Activated naive CD8-positive, alpha-beta T cell (primary cell): ENCODE results near the gene HINT3.
"Not testable (repeated sequence)": the region's sequence is repeated elsewhere in the genome, so short reads cannot be mapped to it uniquely, and the experiment has no call there.

Experiments
- H3K27ac Mint-ChIP-seq: one replicate; pipeline ENCODE4 v1.8.0; 2021; ENCODE audit warnings: mixed read lengths
- H3K27me3 Mint-ChIP-seq: one replicate; pipeline ENCODE4 v1.8.0; 2021; ENCODE audit warnings: mixed read lengths
- H3K36me3 Mint-ChIP-seq: one replicate; pipeline ENCODE4 v1.8.0; 2021; ENCODE audit warnings: mixed read lengths
- H3K4me1 Mint-ChIP-seq: one replicate; pipeline ENCODE4 v1.8.0; 2021; ENCODE audit warnings: low read depth, mixed read lengths
- H3K4me3 Mint-ChIP-seq: one replicate; pipeline ENCODE4 v1.8.0; 2021; ENCODE audit warnings: mild to moderate bottlenecking, mixed read lengths
- H3K9me3 Mint-ChIP-seq: one replicate; pipeline ENCODE4 v1.8.0; 2021; ENCODE audit warnings: low read depth, mixed read lengths

HINT3 gene

GRCh38 chr6:125991653-125992052 lies 35.1 kb downstream of the HINT3 start:
- H3K4me3 Mint-ChIP-seq: no peak overlapping the region
- no peaks in the 10 kb centered on the region for H3K27me3 Mint-ChIP-seq
- peak overlapping the region; percentile 17 for H3K27ac Mint-ChIP-seq
- no peaks in the 10 kb centered on the region for H3K9me3 Mint-ChIP-seq
- peaks cover 40% of the 10 kb centered on the region for H3K4me1 Mint-ChIP-seq
- H3K36me3 Mint-ChIP-seq: peaks cover 3% of the 10 kb centered on the region

GRCh38 chr6:125994670-125995488 lies 38.3 kb downstream of the HINT3 start:
- H3K9me3 Mint-ChIP-seq: no peaks in the 10 kb centered on the region
- peaks cover 6% of the 10 kb centered on the region for H3K36me3 Mint-ChIP-seq
- H3K27ac Mint-ChIP-seq: no peak overlapping the region
- no peak overlapping the region for H3K4me3 Mint-ChIP-seq
- H3K27me3 Mint-ChIP-seq: no peaks in the 10 kb centered on the region
- H3K4me1 Mint-ChIP-seq: peaks cover 31% of the 10 kb centered on the region

- peaks cover 24% of the 10 kb centered on the region for H3K4me1 Mint-ChIP-seq
- no peak overlapping the region for H3K27ac Mint-ChIP-seq
- no peaks in the 10 kb centered on the region for H3K9me3 Mint-ChIP-seq
- peak overlapping the region; percentile 68 for H3K4me3 Mint-ChIP-seq
- H3K27me3 Mint-ChIP-seq: no peaks in the 10 kb centered on the region
- peaks cover 6% of the 10 kb centered on the region for H3K36me3 Mint-ChIP-seq
Measured at GRCh38 chr6:125995972-125996580, 39.5 kb downstream of the HINT3 start.

DNA sequence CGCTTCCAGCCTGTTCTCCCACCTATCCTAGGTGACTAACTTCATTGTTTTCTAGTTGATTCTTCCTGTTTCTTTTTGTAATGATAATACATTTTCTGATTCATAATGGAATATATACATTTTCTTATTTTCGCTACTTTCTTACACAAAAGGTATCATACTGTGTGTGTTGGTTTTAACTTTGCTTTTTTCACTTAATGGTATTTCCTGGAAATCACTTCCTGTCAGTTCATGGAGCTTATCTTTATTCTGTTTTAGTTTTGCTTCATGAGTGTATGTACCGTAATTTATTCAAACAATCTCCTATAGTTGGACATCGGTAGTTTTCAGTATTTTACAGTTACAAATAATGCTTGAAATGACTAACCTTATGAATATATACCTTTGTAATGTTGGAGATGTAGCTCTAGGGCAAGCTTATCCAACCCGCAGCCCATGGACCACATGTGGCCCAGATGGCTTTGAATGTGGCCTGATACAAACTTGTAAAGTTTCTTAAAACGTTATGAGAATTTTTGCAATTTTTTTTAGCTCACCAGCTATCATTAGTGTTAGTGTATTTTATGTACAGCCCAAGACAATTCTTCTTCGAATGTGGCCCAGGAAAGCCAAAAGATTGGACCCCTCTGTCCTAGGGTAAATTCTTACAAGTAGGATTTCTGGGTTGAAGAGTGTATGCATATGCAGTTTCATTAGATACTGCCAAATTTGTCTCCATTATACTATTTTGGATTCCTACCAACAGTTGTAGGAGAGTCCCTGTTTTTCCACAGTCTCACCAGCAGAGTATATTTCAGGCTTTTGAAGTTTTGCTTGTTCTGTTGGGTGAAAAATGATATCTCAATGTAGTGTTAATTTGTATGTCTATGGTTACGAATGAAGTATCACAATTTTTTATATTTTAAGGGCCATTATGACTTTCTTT lies 46.4 kb downstream of the HINT3 start:
- Mint-ChIP-seq H3K4me1 (peaks cover 19% of the 10 kb centered on the region), H3K27me3 (no peaks in the 10 kb centered on the region), H3K27ac (peak overlapping the region; percentile 17), H3K4me3 (peak overlapping the region; percentile 9), H3K36me3 (peaks cover 20% of the 10 kb centered on the region), H3K9me3 (no peaks in the 10 kb centered on the region)

DNA sequence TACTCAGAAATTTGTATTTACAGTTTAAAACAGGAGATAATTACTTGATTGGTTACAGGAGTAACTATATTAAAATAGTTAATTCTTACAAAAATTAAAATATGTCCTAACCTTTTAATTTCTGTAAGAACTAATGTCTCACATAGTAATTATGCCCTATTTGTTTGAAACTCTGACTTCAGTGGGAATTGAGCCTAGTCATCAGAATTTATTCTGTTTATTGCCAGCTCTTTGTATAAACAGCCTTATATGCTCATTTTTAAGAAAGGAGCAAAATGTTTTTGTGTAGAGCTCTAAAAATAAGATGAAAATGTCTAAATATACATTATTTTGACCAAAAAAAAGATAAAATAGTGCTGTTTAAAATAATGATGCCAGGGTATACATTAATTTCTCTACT lies 51.2 kb downstream of the HINT3 start:
- Mint-ChIP-seq H3K9me3 (no peaks in the 10 kb centered on the region), H3K27me3 (no peaks in the 10 kb centered on the region), H3K36me3 (peaks cover 17% of the 10 kb centered on the region), H3K4me1 (peaks cover 8% of the 10 kb centered on the region), H3K27ac (no peak overlapping the region), H3K4me3 (no peak overlapping the region)

GRCh38 chr6:126010040-126010439 lies 53.5 kb downstream of the HINT3 start:
- Mint-ChIP-seq H3K27ac (peak overlapping the region; percentile 11), H3K36me3 (peaks cover 10% of the 10 kb centered on the region), H3K9me3 (no peaks in the 10 kb centered on the region), H3K4me3 (no peak overlapping the region), H3K27me3 (no peaks in the 10 kb centered on the region), H3K4me1 (no peaks in the 10 kb centered on the region)

- Mint-ChIP-seq H3K9me3 (no peaks in the 10 kb centered on the region), H3K4me3 (no peak overlapping the region), H3K4me1 (no peaks in the 10 kb centered on the region), H3K36me3 (peaks cover 19% of the 10 kb centered on the region), H3K27ac (no peak overlapping the region), H3K27me3 (no peaks in the 10 kb centered on the region)
Measured at GRCh38 chr6:126015863-126016262, 59.3 kb downstream of the HINT3 start.

- H3K36me3 Mint-ChIP-seq: peaks cover 23% of the 10 kb centered on the region
Measured at GRCh38 chr6:126016591-126016990, 60.0 kb downstream of the HINT3 start.

GRCh38 chr6:126017668-126018067 lies 61.1 kb downstream of the HINT3 start:
- Mint-ChIP-seq H3K27ac (no peak overlapping the region), H3K4me3 (no peak overlapping the region), H3K9me3 (no peaks in the 10 kb centered on the region), H3K36me3 (peaks cover 27% of the 10 kb centered on the region), H3K4me1 (no peaks in the 10 kb centered on the region), H3K27me3 (no peaks in the 10 kb centered on the region)

More at GRCh38 chr6:126016591-126016990, 60.0 kb downstream of the HINT3 start:
- H3K4me1 Mint-ChIP-seq: no peaks in the 10 kb centered on the region
- H3K4me3 Mint-ChIP-seq: no peak overlapping the region
- H3K9me3 Mint-ChIP-seq: no peaks in the 10 kb centered on the region
- no peak overlapping the region for H3K27ac Mint-ChIP-seq
- no peaks in the 10 kb centered on the region for H3K27me3 Mint-ChIP-seq

- peaks cover 25% of the 10 kb centered on the region for H3K36me3 Mint-ChIP-seq
- H3K9me3 Mint-ChIP-seq: no peaks in the 10 kb centered on the region
- H3K4me3 Mint-ChIP-seq: no peak overlapping the region
- no peak overlapping the region for H3K27ac Mint-ChIP-seq
- H3K4me1 Mint-ChIP-seq: no peaks in the 10 kb centered on the region
- H3K27me3 Mint-ChIP-seq: no peaks in the 10 kb centered on the region
Measured at GRCh38 chr6:126020305-126021050, 63.9 kb downstream of the HINT3 start.

DNA sequence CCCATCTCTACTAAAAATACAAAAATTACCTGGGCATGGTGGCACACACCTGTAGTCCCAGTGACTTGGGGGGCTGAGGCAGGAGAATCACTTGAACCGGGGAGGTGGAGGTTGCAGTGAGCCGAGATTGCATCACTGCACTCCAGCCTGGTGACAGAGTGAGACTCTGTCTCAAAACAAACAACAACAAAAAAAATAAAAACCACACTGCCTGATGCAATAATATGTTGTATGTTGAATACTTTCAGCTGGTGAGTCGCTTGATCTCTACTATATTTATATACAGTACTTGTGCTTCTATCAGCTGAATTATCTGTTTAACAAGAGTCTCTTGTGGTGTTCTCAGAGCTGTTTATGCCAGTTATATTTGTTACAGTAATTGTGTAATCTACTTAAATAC lies 66.9 kb downstream of the HINT3 start:
- peaks cover 25% of the 10 kb centered on the region for H3K36me3 Mint-ChIP-seq
- H3K27ac Mint-ChIP-seq, H3K4me1 Mint-ChIP-seq, H3K27me3 Mint-ChIP-seq, H3K4me3 Mint-ChIP-seq, H3K9me3 Mint-ChIP-seq: not testable (repeated sequence)

DNA sequence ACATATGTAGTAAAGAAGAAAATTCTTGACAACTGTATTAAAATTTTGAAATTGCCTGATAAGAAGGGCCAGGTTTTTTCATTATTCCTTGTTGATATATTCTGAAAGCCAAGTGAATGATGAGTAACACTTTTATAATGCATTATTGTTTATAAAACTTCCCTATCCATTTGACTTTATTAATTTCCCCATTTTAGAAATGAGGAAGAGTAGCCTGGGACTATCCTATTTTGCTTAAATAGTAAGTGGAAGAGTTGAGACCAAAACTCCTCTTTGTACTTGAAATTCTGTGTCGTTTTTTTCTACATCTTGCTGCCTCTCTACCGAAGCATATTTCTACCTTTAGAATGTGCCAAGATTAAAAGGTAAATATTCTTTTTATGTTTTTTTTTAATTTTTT lies 69.4 kb downstream of the HINT3 start:
- Mint-ChIP-seq H3K27me3 (no peaks in the 10 kb centered on the region), H3K9me3 (no peaks in the 10 kb centered on the region), H3K27ac (no peak overlapping the region), H3K4me1 (no peaks in the 10 kb centered on the region), H3K4me3 (no peak overlapping the region), H3K36me3 (peaks cover 24% of the 10 kb centered on the region)

- H3K9me3 Mint-ChIP-seq: no peaks in the 10 kb centered on the region
- H3K27ac Mint-ChIP-seq: no peak overlapping the region
- peaks cover 18% of the 10 kb centered on the region for H3K36me3 Mint-ChIP-seq
- no peaks in the 10 kb centered on the region for H3K27me3 Mint-ChIP-seq
- H3K4me3 Mint-ChIP-seq: no peak overlapping the region
- H3K4me1 Mint-ChIP-seq: no peaks in the 10 kb centered on the region
Measured at GRCh38 chr6:126027601-126028000, 71.0 kb downstream of the HINT3 start.
